Left cardiac atrium (tissue), 2 donors: ENCODE data around the gene WIZ. TPM values are rescaled to one million over a fixed set of nuclear protein-coding genes. Genes with fewer than 3 reads are reported as not detected.

Experiments
- microRNA-seq, 2 donors: library from miRNA; unstranded; fragments of <30 nt; microRNA quantifications; one replicate each; pipeline ENCODE4 v1.2.0, GENCODE V29; 2020
- total RNA-seq, 2 donors: library from RNA; stranded (reverse); fragmentation: NEBNext Ultra II Directional; extraction: Animal tissue kit (Norgen Biotek cat#: 25700); gene quantifications; one replicate each; pipeline ENCODE4 v1.2.1, GENCODE V29; 2021
- donor health status: DM: no; HTN: yes; CAD: no; lungs with severe emphysema.
- donor health status: DM: yes; HTN: yes; CAD: no.

Gene WIZ
- total RNA-seq, 2 donors from 2014 or later = 26.9 to 28.7 TPM

Small RNA genes lying within 50 kb of the gene (microRNA-seq; reads per million reads assigned to microRNA genes)
- 0 reads per million in 2 donors for gene MIR1470

Other genes with a start within 250 kb of the WIZ start
- gene NOTCH3, start 249.0 kb downstream of the WIZ start, total RNA-seq = 10 to 100 TPM; 34.4 to 35.4 TPM
- under 1 TPM in 1 of 2 donors, not detected in 1; 0.21 TPM for gene EPHX3, start 217.5 kb downstream of the WIZ start, total RNA-seq
- gene BRD4, start 117.4 kb downstream of the WIZ start, total RNA-seq = 10 to 100 TPM; 43.9 to 63.3 TPM
- 10 to 100 TPM; 16.0 to 30.5 TPM for gene AKAP8, start 70.2 kb downstream of the WIZ start, total RNA-seq
- gene AKAP8L, start 31.0 kb downstream of the WIZ start, total RNA-seq = 10 to 100 TPM; 61.5 to 74.2 TPM
- gene RASAL3, start 14.6 kb upstream of the WIZ start, total RNA-seq = 1 to 10 TPM; 1.7 to 2.0 TPM
- gene PGLYRP2, start 29.5 kb upstream of the WIZ start, total RNA-seq = not detected
- gene CYP4F22, start 58.6 kb upstream of the WIZ start, total RNA-seq = not detected
- not detected for gene CYP4F8, start 165.3 kb upstream of the WIZ start, total RNA-seq
- gene CYP4F3, start 190.9 kb upstream of the WIZ start, total RNA-seq = under 1 TPM; 0.24 to 0.62 TPM
- 1 to 10 TPM; 2.2 to 5.7 TPM for gene CYP4F12, start 223.1 kb upstream of the WIZ start, total RNA-seq